K562 (cell line): ENCODE data around the gene EPHB2. TPM values are rescaled to one million over a fixed set of nuclear protein-coding genes. Genes with fewer than 3 reads are reported as not detected.

Experiments used
- ATAC-seq: fragments of 200-7000 bp; cut with Tn5 transposase; 3 replicates; pipeline ENCODE4 v1.9.1; 2020; ENCODE audit warnings: moderate library complexity
- BruUV-seq: library from RNA; stranded (reverse); fragments of 400-500 nt; replicated peaks from 2 replicates; lab custom pipeline; 2021; lab: Mats Ljungman, UMichigan
- CTCF ChIA-PET: fragments of 300-600 bp; formaldehyde crosslinking; extraction: SDS; loops from one replicate; lab custom pipeline; 2021; ENCODE audit warnings: low intra/inter-chr PET ratio; lab: Yijun Ruan, JAX
- POLR2A ChIA-PET: fragments of 300-600, 350-650 bp; sonication (Branson Sonifier 250); formaldehyde crosslinking; extraction: SDS; loops from one replicate; lab custom pipeline; 2021; ENCODE audit warnings: antibody characterized with exemption, inconsistent platforms; lab: Yijun Ruan, JAX
- DNase-seq, 4 experiments: peaks; one replicate each; pipeline versions ENCODE4 v3.0.0 to v3.0.0-alpha.2; 2011 to 2018; ENCODE audit warnings: low spot score in 3 of 4, mixed read lengths in 3 of 4; ENCODE audit errors: extremely low read depth in 1 of 4
- FAIRE-seq: peaks from 2 replicates; lab custom pipeline; 2011; peaks lifted over from hg19 to GRCh38; lab: Jason Lieb, UNC
- H2AFZ ChIP-seq: 2 replicates; pipeline ENCODE4 v1.6.0; 2011; ENCODE audit warnings: low read depth, low read length, control low read depth, inconsistent platforms
- H3K27ac ChIP-seq: fragments of 200-600 bp; 3 replicates; pipeline ENCODE4 v1.8.0; 2011; ENCODE audit warnings: low read depth, mild to moderate bottlenecking, control low read depth, inconsistent platforms, low read length, moderate library complexity, mixed read lengths; ENCODE audit errors: extremely low read depth
- H3K27me3 ChIP-seq, 2 experiments: fragments of 300-600 bp in 1 of 2; 2 replicates in 1 of 2; 3 replicates in 1 of 2; pipeline versions ENCODE4 v1.6.0 to v1.8.0; 2011; ENCODE audit warnings: inconsistent platforms in 2 of 2, low read length in 2 of 2, mild to moderate bottlenecking in 1 of 2, mixed read lengths in 1 of 2, moderate library complexity in 1 of 2; ENCODE audit not compliant: control insufficient read depth in 2 of 2, insufficient read depth in 2 of 2
- H3K36me3 ChIP-seq: fragments of 300-600 bp; 3 replicates; pipeline ENCODE4 v1.8.0; 2011; ENCODE audit warnings: mild to moderate bottlenecking, low read length, inconsistent platforms; ENCODE audit not compliant: control insufficient read depth, insufficient read depth
- H3K4me1 ChIP-seq, 2 experiments: fragments of 200-600 bp in 1 of 2; replicated peaks in 1 of 2; 2 replicates in 1 of 2; 3 replicates in 1 of 2; pipeline versions ENCODE4 v1.5.1 to v1.8.0; 2011; ENCODE audit warnings: inconsistent platforms in 2 of 2, low read length in 2 of 2, mild to moderate bottlenecking in 1 of 2, mixed read lengths in 1 of 2, moderate library complexity in 1 of 2; ENCODE audit not compliant: control insufficient read depth in 2 of 2, insufficient read depth in 2 of 2
- H3K4me2 ChIP-seq: 2 replicates; pipeline ENCODE4 v1.6.1; 2011; ENCODE audit warnings: low read length, control low read depth, inconsistent platforms, mixed read lengths; ENCODE audit not compliant: insufficient read depth
- H3K4me3 ChIP-seq: fragments of 200-600 bp; sonication (generic), shearing (Covaris generic); 2 replicates; pipeline ENCODE4 v1.5.1; 2016; ENCODE audit warnings: control low read depth, inconsistent platforms
- H3K79me2 ChIP-seq: fragments of 200-600 bp; 3 replicates; pipeline ENCODE4 v1.8.0; 2011; ENCODE audit warnings: low read length, inconsistent platforms; ENCODE audit not compliant: control insufficient read depth, insufficient read depth
- H3K9ac ChIP-seq, 2 experiments: 2 replicates each; pipeline versions ENCODE4 v1.6.0 to v1.6.1; 2011; ENCODE audit warnings: low read depth in 2 of 2, low read length in 2 of 2, control low read depth in 1 of 2, inconsistent platforms in 1 of 2, mild to moderate bottlenecking in 1 of 2, mixed read lengths in 1 of 2; ENCODE audit not compliant: insufficient read depth in 1 of 2
- H3K9me1 ChIP-seq: one replicate; pipeline ENCODE4 v1.6.0; 2011; ENCODE audit warnings: inconsistent platforms, mild to moderate bottlenecking, low read length, moderate library complexity; ENCODE audit not compliant: control insufficient read depth, insufficient read depth
- H3K9me3 ChIP-seq: replicated peaks from 2 replicates; pipeline ENCODE4 v1.5.1; 2011; ENCODE audit warnings: low read depth, low read length, inconsistent platforms; ENCODE audit not compliant: control insufficient read depth, insufficient read depth
- H4K20me1 ChIP-seq: replicated peaks from 2 replicates; pipeline ENCODE4 v1.6.1; 2011; ENCODE audit warnings: low read length, inconsistent platforms, mixed read lengths; ENCODE audit not compliant: control insufficient read depth, insufficient read depth
- CBX2 ChIP-seq: fragments of 200-600 bp; sonication (generic); IDR thresholded peaks from one replicate; pipeline ENCODE4 v1.6.1; 2012; ENCODE audit warnings: mild to moderate bottlenecking, low read length, inconsistent platforms; ENCODE audit not compliant: insufficient read depth, poor library complexity, severe bottlenecking
- FOXK2 ChIP-seq, 2 experiments: fragments of 450-650 bp; IDR thresholded peaks in 1 of 2; conservative IDR thresholded peaks in 1 of 2; 2 replicates each; pipeline ENCODE4 v1.6.1; 2016; ENCODE audit warnings: low read depth in 2 of 2, mild to moderate bottlenecking in 1 of 2
- FOXP1 ChIP-seq: sonication (generic); formaldehyde crosslinking; IDR thresholded peaks from 2 replicates; pipeline ENCODE4 v1.8.0; 2022; ENCODE audit warnings: mild to moderate bottlenecking, missing genetic modification reagents
- IFI16 ChIP-seq: fragments of 250-450 bp; sonication (Bioruptor Pico); IDR thresholded peaks from 2 replicates; pipeline ENCODE4 v2.1.2; 2022; ENCODE audit warnings: mild to moderate bottlenecking, inconsistent platforms
- KDM2B ChIP-seq: fragments of 250-450 bp; sonication (Bioruptor Pico); IDR thresholded peaks from 2 replicates; pipeline ENCODE4 v1.8.0; 2021; ENCODE audit warnings: mild to moderate bottlenecking, moderate library complexity
- MTA2 ChIP-seq: fragments of 450-650 bp; IDR thresholded peaks from 2 replicates; pipeline ENCODE4 v1.6.1; 2016; ENCODE audit warnings: low read depth
- NCOA1 ChIP-seq: fragments of 450-650 bp; IDR thresholded peaks from 2 replicates; pipeline ENCODE4 v1.6.1; 2016; ENCODE audit warnings: low read depth
- NR2C1 ChIP-seq, 2 experiments: fragments of 450-650 bp; IDR thresholded peaks; 2 replicates each; pipeline ENCODE4 v1.6.1; 2017; ENCODE audit warnings: mild to moderate bottlenecking in 2 of 2, antibody characterized with exemption in 1 of 2, inconsistent platforms in 1 of 2, missing compliant biosample characterization in 1 of 2, missing genetic modification characterization in 1 of 2
- NRF1 ChIP-seq, 2 experiments: fragments of 450-650 bp; IDR thresholded peaks in 1 of 2; conservative IDR thresholded peaks in 1 of 2; 2 replicates each; pipeline ENCODE4 v1.6.1; 2014; ENCODE audit warnings: mild to moderate bottlenecking in 2 of 2
- RAD21 ChIP-seq, 2 experiments: fragments of 250-450 bp in 1 of 2; fragments of 450-650 bp in 1 of 2; sonication (Bioruptor Pico) in 1 of 2; formaldehyde crosslinking in 1 of 2; IDR thresholded peaks in 1 of 2; conservative IDR thresholded peaks in 1 of 2; 2 replicates each; pipeline versions ENCODE4 v1.4.0 to v1.8.0; 2020 to 2022; ENCODE audit warnings: mild to moderate bottlenecking in 2 of 2, moderate library complexity in 1 of 2
- SIX5 ChIP-seq, 2 experiments: IDR thresholded peaks; 2 replicates each; pipeline ENCODE4 v1.6.1; 2011; ENCODE audit warnings: low read length in 2 of 2, borderline replicate concordance in 1 of 2, low read depth in 1 of 2, mild to moderate bottlenecking in 1 of 2, moderate library complexity in 1 of 2; ENCODE audit not compliant: insufficient read depth in 1 of 2
- WGBS: fragments of 100-300 bp; shearing (Covaris generic); methylation state at CpG from one replicate; pipeline ENCODE4 v1.1.6; 2016; ENCODE audit warnings: low coverage, mixed read lengths; ENCODE audit not compliant: insufficient coverage; ENCODE audit errors: missing lambda C conversion rate; 5-methylcytosine and 5-hydroxymethylcytosine counted together
- in situ Hi-C: fragments of 300-500 bp; cut with MboI; formaldehyde crosslinking; loops from 4 replicates; pipeline ENCODE4 v1.15.0; 2018; ENCODE audit warnings: inconsistent platforms, mixed read lengths
- intact Hi-C: fragments of 100-400 bp; cut with micrococcal nuclease; formaldehyde crosslinking; loops from 2 replicates; pipeline ENCODE4 v1.14.2; 2022
- polyA plus RNA-seq, 8 experiments: library from polyadenylated mRNA; depleted of rRNA in 4 of 8; stranded (reverse) in 5 of 8; unstranded in 3 of 8; fragments of >200 nt; fragmentation: Nextera tagmentation in 2 of 8; fragmentation: Illumina TruSeq in 1 of 8; extraction: Ambion mirVana in 2 of 8; extraction: Trizol in 1 of 8; gene quantifications; 2 replicates each; pipeline versions ENCODE4 v1.2.1 to v1.2.3, GENCODE V29; 2011 to 2014; ENCODE audit warnings: inconsistent platforms in 1 of 8, missing spikeins in 1 of 8
- total RNA-seq, 7 experiments: library from RNA; depleted of rRNA in 6 of 7; stranded (reverse); fragments of >200 nt in 6 of 7; fragmentation: Illumina TruSeq in 2 of 7; extraction: Trizol in 2 of 7; gene quantifications; 2 replicates each; pipeline versions ENCODE4 v1.2.1 to v1.2.3, GENCODE V29; 2011 to 2021; ENCODE audit warnings: low replicate concordance in 1 of 7
- TF ChIP-seq, protein P1 (sequence below): sonication (generic); formaldehyde crosslinking; IDR thresholded peaks from 2 replicates; pipeline ENCODE4 v1.9.0; 2022; ENCODE audit warnings: mild to moderate bottlenecking, missing genetic modification reagents
- TF ChIP-seq, protein P2 (sequence below): sonication (generic); formaldehyde crosslinking; IDR thresholded peaks from 2 replicates; pipeline ENCODE4 v1.8.0; 2022; ENCODE audit warnings: mild to moderate bottlenecking, missing genetic modification reagents

The EPHB2 gene
- total and polyA plus RNA-seq, 9 of the 15 experiments (the other 6 are each of a cell fraction or from before 2014, with no cell fraction given): not detected

DNA sequence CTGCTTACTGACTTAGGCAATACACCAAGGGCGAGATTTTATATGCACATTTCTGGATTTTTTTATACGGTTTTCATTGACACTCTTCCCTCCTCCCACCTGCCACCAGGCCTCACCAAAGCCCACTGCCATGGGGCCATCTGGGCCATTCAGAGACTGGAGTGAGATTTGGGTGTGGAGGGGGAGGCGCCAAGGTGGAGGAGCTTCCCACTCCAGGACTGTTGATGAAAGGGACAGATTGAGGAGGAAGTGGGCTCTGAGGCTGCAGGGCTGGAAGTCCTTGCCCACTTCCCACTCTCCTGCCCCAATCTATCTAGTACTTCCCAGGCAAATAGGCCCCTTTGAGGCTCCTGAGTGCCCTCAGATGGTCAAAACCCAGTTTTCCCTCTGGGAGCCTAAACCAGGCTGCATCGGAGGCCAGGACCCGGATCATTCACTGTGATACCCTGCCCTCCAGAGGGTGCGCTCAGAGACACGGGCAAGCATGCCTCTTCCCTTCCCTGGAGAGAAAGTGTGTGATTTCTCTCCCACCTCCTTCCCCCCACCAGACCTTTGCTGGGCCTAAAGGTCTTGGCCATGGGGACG lies 204.1 kb downstream of the EPHB2 start:
- no peak for DNase-seq
- no peak for FAIRE-seq
- Histone ChIP-seq H3K27me3 (peaks cover 34 to 86% of the 10 kb centered on the region in 2 experiments), H4K20me1 (peaks cover 20% of the 10 kb centered on the region; the same call in 1 of the 2 replicates), H2AFZ (no peak overlapping the region), H3K4me1 (peaks cover 0 to 3% of the 10 kb centered on the region in 2 experiments; a peak in 1 of 5 replicates), H3K9me1 (no peaks in the 10 kb centered on the region), H3K9ac (no peak overlapping the region), H3K4me2 (no peak overlapping the region), H3K79me2 (no peaks in the 10 kb centered on the region), H3K36me3 (no peaks in the 10 kb centered on the region), H3K4me3 (no peak overlapping the region), H3K9me3 (no peaks in the 10 kb centered on the region; the same call in 1 of the 2 replicates), H3K27ac (no peak overlapping the region)
- WGBS: 2% methylated on average over 8 of the region's 8 CpGs
- POLR2A ChIA-PET: interaction anchor here (0.6 kb wide), 1 partner anchor 23 kb away, joined by 3 read pairs; no protein-coding TSS in a partner anchor
- no TSS peak for BruUV-seq
- CTCF ChIA-PET: no interaction called here
- ATAC-seq: no peak
- peak in 1 of 2 experiments; percentile 15; a peak in 1 of 4 replicates for TF ChIP-seq RAD21 (CRISPR knock-in tag; conservative IDR thresholded peaks at IDR 0.05 in 1 of 2, IDR thresholded peaks at IDR 0.05 in 1 of 2)
- TF ChIP-seq FOXP1 (CRISPR knock-in tag): no peak
- no peak for TF ChIP-seq NR2C1 (IDR thresholded peaks at IDR 0.05)
- TF ChIP-seq NR2C1 (tag; IDR thresholded peaks at IDR 0.05): no peak
- intact Hi-C loops (no loop called here), in situ Hi-C loops (no loop called here)

DNA sequence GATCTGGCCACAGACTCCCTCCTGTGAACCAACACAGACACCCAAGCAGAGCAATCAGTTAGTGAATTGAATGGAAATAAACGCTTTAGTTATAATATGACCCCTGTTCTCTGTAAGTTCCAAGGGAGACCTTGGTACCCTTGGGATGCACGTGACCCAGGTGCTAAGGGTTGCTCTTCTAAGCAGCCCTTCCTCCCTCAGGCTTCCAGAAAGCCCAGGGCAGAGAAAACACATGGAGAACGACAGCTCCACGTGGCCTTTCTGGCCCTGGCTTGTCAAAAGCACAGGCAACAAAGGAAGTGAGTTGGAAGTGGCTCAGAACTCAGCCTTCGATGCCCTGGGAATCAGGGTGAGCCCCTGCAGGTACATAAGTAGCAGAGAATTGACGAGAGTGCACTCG lies 204.6 kb downstream of the EPHB2 start:
- no peak overlapping the region for H3K4me2 ChIP-seq
- no peak overlapping the region for H3K9ac ChIP-seq
- H2AFZ ChIP-seq: no peak overlapping the region
- peaks cover 0 to 3% of the 10 kb centered on the region in 2 experiments; a peak in 1 of 5 replicates for H3K4me1 ChIP-seq
- no peaks in the 10 kb centered on the region for H3K9me1 ChIP-seq
- in situ Hi-C loops (no loop called here), intact Hi-C loops (no loop called here)
- peaks cover 20% of the 10 kb centered on the region; the same call in 1 of the 2 replicates for H4K20me1 ChIP-seq
- no peak overlapping the region for H3K4me3 ChIP-seq
- no peak for ATAC-seq
- CTCF ChIA-PET: no interaction called here
- H3K9me3 ChIP-seq: no peaks in the 10 kb centered on the region; the same call in 1 of the 2 replicates
- no peak for FAIRE-seq
- H3K79me2 ChIP-seq: no peaks in the 10 kb centered on the region
- DNase-seq: no peak
- H3K27me3 ChIP-seq: peaks cover 36 to 85% of the 10 kb centered on the region in 2 experiments
- no TSS peak for BruUV-seq
- under 1% methylated on average over 7 of the region's 7 CpGs for WGBS
- no peaks in the 10 kb centered on the region for H3K36me3 ChIP-seq
- POLR2A ChIA-PET: interaction anchor here (0.7 kb wide), 1 partner anchor 24 kb away, joined by 3 read pairs; no protein-coding TSS in a partner anchor
- no peak overlapping the region for H3K27ac ChIP-seq
- TF ChIP-seq FOXK2 (conservative IDR thresholded peaks at IDR 0.05 in 1 of 2, IDR thresholded peaks at IDR 0.05 in 1 of 2; ENCODE audit: low read depth in 2 of 2) (no peak), MTA2 (no peak), CBX2 (no peak), KDM2B (no peak), NCOA1 (no peak), FOXP1 (CRISPR knock-in tag) (no peak), NRF1 (conservative IDR thresholded peaks at IDR 0.05 in 1 of 2, IDR thresholded peaks at IDR 0.05 in 1 of 2) (no peak), IFI16 (CRISPR knock-in tag) (no peak), SIX5 (IDR thresholded peaks at IDR 0.05; ENCODE audit: borderline replicate concordance in 1 of 2, insufficient read depth in 1 of 2, low read depth in 1 of 2, low read length in 2 of 2) (no peak)
- TF ChIP-seq, protein P1, sequence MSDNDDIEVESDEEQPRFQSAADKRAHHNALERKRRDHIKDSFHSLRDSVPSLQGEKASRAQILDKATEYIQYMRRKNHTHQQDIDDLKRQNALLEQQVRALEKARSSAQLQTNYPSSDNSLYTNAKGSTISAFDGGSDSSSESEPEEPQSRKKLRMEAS (CRISPR knock-in tag): no peak
- TF ChIP-seq, protein P2, sequence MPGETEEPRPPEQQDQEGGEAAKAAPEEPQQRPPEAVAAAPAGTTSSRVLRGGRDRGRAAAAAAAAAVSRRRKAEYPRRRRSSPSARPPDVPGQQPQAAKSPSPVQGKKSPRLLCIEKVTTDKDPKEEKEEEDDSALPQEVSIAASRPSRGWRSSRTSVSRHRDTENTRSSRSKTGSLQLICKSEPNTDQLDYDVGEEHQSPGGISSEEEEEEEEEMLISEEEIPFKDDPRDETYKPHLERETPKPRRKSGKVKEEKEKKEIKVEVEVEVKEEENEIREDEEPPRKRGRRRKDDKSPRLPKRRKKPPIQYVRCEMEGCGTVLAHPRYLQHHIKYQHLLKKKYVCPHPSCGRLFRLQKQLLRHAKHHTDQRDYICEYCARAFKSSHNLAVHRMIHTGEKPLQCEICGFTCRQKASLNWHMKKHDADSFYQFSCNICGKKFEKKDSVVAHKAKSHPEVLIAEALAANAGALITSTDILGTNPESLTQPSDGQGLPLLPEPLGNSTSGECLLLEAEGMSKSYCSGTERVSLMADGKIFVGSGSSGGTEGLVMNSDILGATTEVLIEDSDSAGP (CRISPR knock-in tag): no peak
